ENCODE results near the gene CD79B.
A peak's percentile ranks its signal among the peaks of the same experiment; 100 is the strongest.

The CD79B gene

GRCh38 chr17:63961355-63962212, 29.5 kb upstream of the CD79B start:
- TF ChIP-seq ZNF274 (IDR thresholded peaks at IDR 0.05; ENCODE audit: low read depth, low read length), result no peak
- H3K4me3 ChIP-seq (ENCODE audit: low read length), result no peak overlapping the region

GRCh38 chr17:63960430-63960829, 28.3 kb upstream of the CD79B start:
- TF ChIP-seq ZNF274 (IDR thresholded peaks at IDR 0.05; ENCODE audit: low read depth, low read length), result no peak
- no peak overlapping the region for H3K4me3 ChIP-seq (ENCODE audit: low read length)

GRCh38 chr17:63960006-63960405, 27.9 kb upstream of the CD79B start:
- no peak overlapping the region for H3K4me3 ChIP-seq (ENCODE audit: low read length)
- TF ChIP-seq ZNF274 (IDR thresholded peaks at IDR 0.05; ENCODE audit: low read depth, low read length), result no peak

- no peak overlapping the region for H3K4me3 ChIP-seq (ENCODE audit: low read length)
- no peak for TF ChIP-seq ZNF274 (IDR thresholded peaks at IDR 0.05; ENCODE audit: low read depth, low read length)
Observed at GRCh38 chr17:63956296-63956920, 24.3 kb upstream of the CD79B start.

- TF ChIP-seq ZNF274 (IDR thresholded peaks at IDR 0.05; ENCODE audit: low read depth, low read length), result no peak
- no peak overlapping the region for H3K4me3 ChIP-seq (ENCODE audit: low read length)
Observed at GRCh38 chr17:63955791-63956190, 23.7 kb upstream of the CD79B start.

- no peak overlapping the region for H3K4me3 ChIP-seq (ENCODE audit: low read length)
- TF ChIP-seq ZNF274 (IDR thresholded peaks at IDR 0.05; ENCODE audit: low read depth, low read length), result no peak
Observed at GRCh38 chr17:63955232-63955631, 23.1 kb upstream of the CD79B start.

GRCh38 chr17:63954402-63955063, 22.4 kb upstream of the CD79B start:
- H3K4me3 ChIP-seq (ENCODE audit: low read length), result no peak overlapping the region; the same call in 1 of the 2 replicates
- no peak for TF ChIP-seq ZNF274 (IDR thresholded peaks at IDR 0.05; ENCODE audit: low read depth, low read length)

- no peak for TF ChIP-seq ZNF274 (IDR thresholded peaks at IDR 0.05; ENCODE audit: low read depth, low read length)
Observed at GRCh38 chr17:63950940-63951907, 19.1 kb upstream of the CD79B start.

GRCh38 chr17:63949576-63950250, 17.6 kb upstream of the CD79B start:
- TF ChIP-seq ZNF274 (IDR thresholded peaks at IDR 0.05; ENCODE audit: low read depth, low read length), result no peak
- H3K4me3 ChIP-seq (ENCODE audit: low read length), result no peak overlapping the region

More at GRCh38 chr17:63950940-63951907, 19.1 kb upstream of the CD79B start:
- no peak overlapping the region for H3K4me3 ChIP-seq (ENCODE audit: low read length)

- no peak overlapping the region for H3K4me3 ChIP-seq (ENCODE audit: low read length)
- TF ChIP-seq ZNF274 (IDR thresholded peaks at IDR 0.05; ENCODE audit: low read depth, low read length), result no peak
Observed at GRCh38 chr17:63948521-63948920, 16.4 kb upstream of the CD79B start.

GRCh38 chr17:63947711-63948330, 15.7 kb upstream of the CD79B start:
- H3K4me3 ChIP-seq (ENCODE audit: low read length), result no peak overlapping the region
- no peak for TF ChIP-seq ZNF274 (IDR thresholded peaks at IDR 0.05; ENCODE audit: low read depth, low read length)

- peak overlapping the region; percentile 10; the same call in 1 of the 2 replicates for H3K4me3 ChIP-seq (ENCODE audit: low read length)
- TF ChIP-seq ZNF274 (IDR thresholded peaks at IDR 0.05; ENCODE audit: low read depth, low read length), result no peak
Observed at GRCh38 chr17:63946440-63947363, 14.6 kb upstream of the CD79B start.
